WERI-Rb-1 (cell line): ENCODE data around the gene TPM4.
"Not testable (repeated sequence)": the region's sequence is repeated elsewhere in the genome, so short reads cannot be mapped to it uniquely, and the experiment has no call there.

Source experiments
- DNase-seq: peaks from one replicate; pipeline ENCODE4 v3.0.0-alpha.2; 2020
- H3K27ac ChIP-seq: fragments of 250-450 bp; sonication (Bioruptor Pico); 2 replicates; pipeline ENCODE4 v1.5.1; 2020; ENCODE audit warnings: mild to moderate bottlenecking, moderate library complexity
- H3K27me3 ChIP-seq: fragments of 250-450 bp; sonication (Bioruptor Pico); 2 replicates; pipeline ENCODE4 v1.5.1; 2021; ENCODE audit warnings: mild to moderate bottlenecking, low read depth, moderate library complexity; ENCODE audit not compliant: insufficient read depth, severe bottlenecking
- H3K36me3 ChIP-seq: fragments of 250-450 bp; sonication (Bioruptor Pico); 2 replicates; pipeline ENCODE4 v1.5.1; 2020; ENCODE audit warnings: mild to moderate bottlenecking, moderate library complexity
- H3K4me3 ChIP-seq: 2 replicates; pipeline ENCODE4 v1.5.1; 2011; ENCODE audit warnings: low read depth, mild to moderate bottlenecking, control low read depth, low read length
- H3K9me3 ChIP-seq: fragments of 250-450 bp; sonication (Bioruptor Pico); 2 replicates; pipeline ENCODE4 v1.5.1; 2021; ENCODE audit warnings: mild to moderate bottlenecking, moderate library complexity; ENCODE audit not compliant: severe bottlenecking
- CTCF ChIP-seq: IDR thresholded peaks from 2 replicates; pipeline ENCODE4 v1.5.1; 2011; ENCODE audit warnings: low read depth, mild to moderate bottlenecking, control low read depth, inconsistent platforms, low read length

TPM4 gene

GRCh38 chr19:16076154-16076957, at the start of gene TPM4:
TSS of gene TPM4 (plus strand) at chr19:16076495. CDS start at chr19:16076566, 71 bp downstream.
- Histone ChIP-seq H3K36me3 (peaks cover 14% of the 10 kb centered on the region), H3K4me3 (peak within 1 kb of the TSS; percentile 85), H3K27me3 (no peaks in the 10 kb centered on the region), H3K9me3 (no peaks in the 10 kb centered on the region), H3K27ac (peak within 1 kb of the TSS; percentile 95)
- DNase-seq: peak; percentile 59
- TF ChIP-seq CTCF: no peak

GRCh38 chr19:16026756-16027155, 49.5 kb upstream of the TPM4 start:
- H3K4me3 ChIP-seq: no peak overlapping the region
- H3K9me3 ChIP-seq: no peaks in the 10 kb centered on the region
- no peak for DNase-seq
- H3K27me3 ChIP-seq: no peaks in the 10 kb centered on the region
- no peak for TF ChIP-seq CTCF
- H3K36me3 ChIP-seq: no peaks in the 10 kb centered on the region
- H3K27ac ChIP-seq: no peak overlapping the region

- Histone ChIP-seq H3K27me3 (no peaks in the 10 kb centered on the region), H3K4me3 (no peak overlapping the region), H3K36me3 (no peaks in the 10 kb centered on the region), H3K9me3 (no peaks in the 10 kb centered on the region), H3K27ac (no peak overlapping the region)
- no peak for TF ChIP-seq CTCF
- no peak for DNase-seq
These were observed 48.8 kb upstream of the TPM4 start for GRCh38 chr19:16027528-16027927.

GRCh38 chr19:16030155-16030554, 46.1 kb upstream of the TPM4 start:
- H3K4me3 ChIP-seq, DNase-seq, H3K27me3 ChIP-seq, H3K9me3 ChIP-seq, H3K27ac ChIP-seq, H3K36me3 ChIP-seq: not testable (repeated sequence)

GRCh38 chr19:16030964-16031871, 45.1 kb upstream of the TPM4 start:
- Histone ChIP-seq H3K27ac (no peak overlapping the region), H3K9me3 (no peaks in the 10 kb centered on the region), H3K36me3 (no peaks in the 10 kb centered on the region), H3K4me3 (no peak overlapping the region), H3K27me3 (no peaks in the 10 kb centered on the region)
- DNase-seq: no peak
- no peak for TF ChIP-seq CTCF

- TF ChIP-seq CTCF: no peak
- Histone ChIP-seq H3K36me3 (no peaks in the 10 kb centered on the region), H3K27me3 (no peaks in the 10 kb centered on the region), H3K9me3 (no peaks in the 10 kb centered on the region), H3K27ac (no peak overlapping the region), H3K4me3 (no peak overlapping the region)
- no peak for DNase-seq
These were observed 44.5 kb upstream of the TPM4 start for GRCh38 chr19:16031872-16032200.
